HepG2 (cell line): ENCODE results near the gene SLC25A33. TPM values are rescaled to one million over a fixed set of nuclear protein-coding genes. Genes with fewer than 3 reads are reported as not detected.

Experiments
- ATM ChIP-seq: fragments of 450-650 bp; IDR thresholded peaks from 2 replicates; pipeline ENCODE4 v1.7.1; 2017; ENCODE audit warnings: mild to moderate bottlenecking, borderline replicate concordance
- CCDC6 ChIP-seq: sonication (generic); formaldehyde crosslinking; IDR thresholded peaks from 2 replicates; pipeline ENCODE4 v1.8.1; 2022; ENCODE audit warnings: mild to moderate bottlenecking, missing genetic modification reagents, moderate library complexity
- EHMT2 ChIP-seq: fragments of 200-600 bp; sonication (generic); IDR thresholded peaks from 2 replicates; pipeline ENCODE4 v1.7.0; 2017; ENCODE audit warnings: antibody characterized with exemption, low read depth, low read length, borderline replicate concordance
- FOXA1 ChIP-seq, 2 experiments: fragments of 450-650 bp in 1 of 2; sonication (generic) in 1 of 2; formaldehyde crosslinking in 1 of 2; IDR thresholded peaks; 2 replicates each; pipeline versions ENCODE4 v1.4.0 to v1.6.1; 2016 to 2020; ENCODE audit warnings: missing genetic modification reagents in 1 of 2
- HNRNPH1 ChIP-seq: fragments of 200-400 bp; formaldehyde crosslinking; optimal IDR thresholded peaks from 2 replicates; pipeline ENCODE3; 2017; ENCODE audit warnings: mild to moderate bottlenecking, low read depth, low read length
- IRX3 ChIP-seq: sonication (generic); formaldehyde crosslinking; IDR thresholded peaks from 2 replicates; pipeline ENCODE4 v1.8.1; 2023; ENCODE audit warnings: mild to moderate bottlenecking, low read depth, missing genetic modification reagents, borderline replicate concordance
- MED13 ChIP-seq: sonication (generic); formaldehyde crosslinking; IDR thresholded peaks from 2 replicates; pipeline ENCODE4 v1.5.0; 2020; ENCODE audit warnings: missing genetic modification reagents
- RELA ChIP-seq: sonication (generic); formaldehyde crosslinking; IDR thresholded peaks from 2 replicates; pipeline ENCODE4 v1.4.0; 2020; ENCODE audit warnings: missing genetic modification reagents
- RFXANK ChIP-seq: IDR thresholded peaks from 2 replicates; pipeline ENCODE4 v1.6.1; 2016
- SAFB2 ChIP-seq: sonication (generic); formaldehyde crosslinking; IDR thresholded peaks from 2 replicates; pipeline ENCODE4 v1.5.1; 2020; ENCODE audit warnings: missing genetic modification reagents, low read depth, mild to moderate bottlenecking, borderline replicate concordance
- SMYD3 ChIP-seq: sonication (generic); formaldehyde crosslinking; IDR thresholded peaks from 2 replicates; pipeline ENCODE4 v1.8.1; 2023; ENCODE audit warnings: mild to moderate bottlenecking, missing genetic modification reagents
- TCF7L2 ChIP-seq: IDR thresholded peaks from 2 replicates; pipeline ENCODE4 v1.6.1; 2011; ENCODE audit warnings: mild to moderate bottlenecking, low read depth, low read length, moderate library complexity
- TOPORS ChIP-seq: sonication (generic); formaldehyde crosslinking; IDR thresholded peaks from 2 replicates; pipeline ENCODE4 v1.8.0; 2023; ENCODE audit warnings: mild to moderate bottlenecking, missing genetic modification reagents
- ZBTB3 ChIP-seq: sonication (generic); formaldehyde crosslinking; IDR thresholded peaks from 2 replicates; pipeline ENCODE4 v1.4.0; 2020; ENCODE audit warnings: low read depth, mild to moderate bottlenecking, moderate library complexity, missing genetic modification reagents, borderline replicate concordance
- ZMAT3 ChIP-seq: sonication (generic); formaldehyde crosslinking; conservative IDR thresholded peaks from 2 replicates; pipeline ENCODE4 v1.7.0; 2021; ENCODE audit warnings: missing genetic modification reagents
- ZNF124 ChIP-seq: sonication (generic); formaldehyde crosslinking; IDR thresholded peaks from 2 replicates; pipeline ENCODE4 v1.4.0; 2020; ENCODE audit warnings: missing genetic modification reagents
- ZNF235 ChIP-seq: sonication (generic); formaldehyde crosslinking; IDR thresholded peaks from 2 replicates; pipeline ENCODE4 v1.8.1; 2023; ENCODE audit warnings: mild to moderate bottlenecking, missing genetic modification reagents, borderline replicate concordance
- ZNF263 ChIP-seq: sonication (generic); formaldehyde crosslinking; IDR thresholded peaks from 2 replicates; pipeline ENCODE4 v1.4.0; 2020; ENCODE audit warnings: missing genetic modification reagents
- ZNF343 ChIP-seq: sonication (generic); formaldehyde crosslinking; IDR thresholded peaks from 2 replicates; pipeline ENCODE4 v1.4.0; 2020; ENCODE audit warnings: mild to moderate bottlenecking, missing genetic modification reagents
- ZNF598 ChIP-seq: sonication (generic); formaldehyde crosslinking; IDR thresholded peaks from 2 replicates; pipeline ENCODE4 v1.5.1; 2020; ENCODE audit warnings: mild to moderate bottlenecking, missing genetic modification reagents, borderline replicate concordance
- ZNF605 ChIP-seq: sonication (generic); formaldehyde crosslinking; IDR thresholded peaks from 2 replicates; pipeline ENCODE4 v1.8.0; 2022; ENCODE audit warnings: mild to moderate bottlenecking, missing genetic modification reagents
- ZSCAN9 ChIP-seq: IDR thresholded peaks from 2 replicates; pipeline ENCODE4 v1.6.1; 2016; ENCODE audit warnings: borderline replicate concordance
- polyA plus RNA-seq, 8 experiments: library from polyadenylated mRNA; depleted of rRNA in 3 of 8; stranded (reverse) in 7 of 8; unstranded in 1 of 8; fragments of >200 nt; fragmentation: Illumina TruSeq in 4 of 8; extraction: Trizol in 4 of 8; gene quantifications; 2 replicates each; pipeline versions ENCODE4 v1.2.1 to v1.2.3, GENCODE V29; 2011 to 2016; ENCODE audit warnings: low read depth in 4 of 8, missing spikeins in 1 of 8, mixed read lengths in 1 of 8; ENCODE audit not compliant: insufficient read depth in 1 of 8
- total RNA-seq, 5 experiments: library from RNA; depleted of rRNA; stranded (reverse); fragments of >200 nt; fragmentation: Illumina TruSeq; extraction: Trizol; gene quantifications; 2 replicates each; pipeline ENCODE4 v1.2.3, GENCODE V29; 2016; ENCODE audit warnings: low read depth in 1 of 5
- TF ChIP-seq, protein P1 (sequence below): sonication (generic); formaldehyde crosslinking; IDR thresholded peaks from 2 replicates; pipeline ENCODE4 v1.9.0; 2022; ENCODE audit warnings: missing genetic modification reagents, mild to moderate bottlenecking, borderline replicate concordance
- TF ChIP-seq, protein P2 (sequence below): sonication (generic); formaldehyde crosslinking; IDR thresholded peaks from 2 replicates; pipeline ENCODE4 v1.5.1; 2020; ENCODE audit warnings: missing genetic modification reagents, mild to moderate bottlenecking, borderline replicate concordance
- TF ChIP-seq, protein P3 (sequence below): sonication (generic); formaldehyde crosslinking; IDR thresholded peaks from 2 replicates; pipeline ENCODE4 v1.9.0; 2021; ENCODE audit warnings: missing genetic modification reagents, borderline replicate concordance

SLC25A33 gene
- total and polyA plus RNA-seq, 2 of the 13 experiments (the other 11 are each of a cell fraction or from before 2014, with no cell fraction given): 15.4 to 50.3 TPM

DNA sequence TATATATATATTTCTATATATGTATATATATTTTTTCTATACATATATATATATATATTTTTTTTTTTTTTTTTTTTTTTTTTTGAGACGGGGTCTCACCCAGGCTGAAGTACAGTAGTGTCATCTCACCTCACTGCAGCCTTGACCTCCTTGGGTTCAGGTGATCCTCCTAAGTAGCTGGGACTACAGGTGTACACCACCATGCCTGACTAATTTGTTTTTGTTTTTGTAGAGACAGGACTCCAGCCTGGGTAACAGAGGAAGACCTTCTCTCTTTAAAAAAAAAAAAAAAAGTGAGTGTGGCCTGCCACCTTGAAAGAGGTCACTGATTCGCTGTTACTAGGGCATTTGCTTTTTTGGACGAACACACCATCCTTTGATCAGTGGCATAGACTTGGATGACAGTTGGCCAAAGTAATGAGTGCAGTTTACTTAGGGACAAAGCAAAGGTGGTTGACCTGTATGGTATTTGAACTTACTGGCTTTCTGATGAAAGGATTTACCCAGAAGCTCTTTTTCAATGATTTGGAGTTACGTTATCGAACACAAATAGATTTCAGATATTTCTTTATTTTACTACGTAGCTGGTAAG, 10.8 kb downstream of the SLC25A33 start (continued):
- TF ChIP-seq EHMT2: peak; percentile 55; the same call in 1 of the 2 replicates
- peak; percentile 76; the same call in 1 of the 2 replicates for TF ChIP-seq FOXA1 (IDR thresholded peaks at IDR 0.05)
- TF ChIP-seq FOXA1 (CRISPR knock-in tag; IDR thresholded peaks at IDR 0.05): peak; percentile 97
- no peak for TF ChIP-seq RELA
- 0 out of 2 replicates have a peak, but pooled peaks have one; percentile 35 for TF ChIP-seq ZNF343 (CRISPR knock-in tag)
- peak; percentile 24; the same call in 1 of the 2 replicates for TF ChIP-seq ZSCAN9 (CRISPR knock-in tag)
- no peak for TF ChIP-seq TOPORS (CRISPR knock-in tag)
- 0 out of 2 replicates have a peak, but pooled peaks have one; percentile 6 for TF ChIP-seq ZNF263
- TF ChIP-seq ATM: no peak
- TF ChIP-seq ZMAT3 (CRISPR knock-in tag): no peak; the same call in 1 of the 2 replicates
- TF ChIP-seq, protein P1, sequence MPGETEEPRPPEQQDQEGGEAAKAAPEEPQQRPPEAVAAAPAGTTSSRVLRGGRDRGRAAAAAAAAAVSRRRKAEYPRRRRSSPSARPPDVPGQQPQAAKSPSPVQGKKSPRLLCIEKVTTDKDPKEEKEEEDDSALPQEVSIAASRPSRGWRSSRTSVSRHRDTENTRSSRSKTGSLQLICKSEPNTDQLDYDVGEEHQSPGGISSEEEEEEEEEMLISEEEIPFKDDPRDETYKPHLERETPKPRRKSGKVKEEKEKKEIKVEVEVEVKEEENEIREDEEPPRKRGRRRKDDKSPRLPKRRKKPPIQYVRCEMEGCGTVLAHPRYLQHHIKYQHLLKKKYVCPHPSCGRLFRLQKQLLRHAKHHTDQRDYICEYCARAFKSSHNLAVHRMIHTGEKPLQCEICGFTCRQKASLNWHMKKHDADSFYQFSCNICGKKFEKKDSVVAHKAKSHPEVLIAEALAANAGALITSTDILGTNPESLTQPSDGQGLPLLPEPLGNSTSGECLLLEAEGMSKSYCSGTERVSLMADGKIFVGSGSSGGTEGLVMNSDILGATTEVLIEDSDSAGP (CRISPR knock-in tag): peak; percentile 69; the same call in 1 of the 2 replicates
- TF ChIP-seq ZNF598 (CRISPR knock-in tag): no peak
- TF ChIP-seq TCF7L2: peak; percentile 54; the same call in 1 of the 2 replicates
- TF ChIP-seq SAFB2: no peak
- peak; percentile 22; the same call in 1 of the 2 replicates for TF ChIP-seq CCDC6 (CRISPR knock-in tag)
- TF ChIP-seq MED13 (CRISPR knock-in tag): peak; percentile 85
- 0 out of 2 replicates have a peak, but pooled peaks have one; percentile 62 for TF ChIP-seq ZBTB3
- no peak for TF ChIP-seq ZNF605 (CRISPR knock-in tag)
- TF ChIP-seq ZNF235: no peak
- 0 out of 2 replicates have a peak, but pooled peaks have one; percentile 27 for TF ChIP-seq RFXANK (CRISPR knock-in tag)
- TF ChIP-seq, protein P2, sequence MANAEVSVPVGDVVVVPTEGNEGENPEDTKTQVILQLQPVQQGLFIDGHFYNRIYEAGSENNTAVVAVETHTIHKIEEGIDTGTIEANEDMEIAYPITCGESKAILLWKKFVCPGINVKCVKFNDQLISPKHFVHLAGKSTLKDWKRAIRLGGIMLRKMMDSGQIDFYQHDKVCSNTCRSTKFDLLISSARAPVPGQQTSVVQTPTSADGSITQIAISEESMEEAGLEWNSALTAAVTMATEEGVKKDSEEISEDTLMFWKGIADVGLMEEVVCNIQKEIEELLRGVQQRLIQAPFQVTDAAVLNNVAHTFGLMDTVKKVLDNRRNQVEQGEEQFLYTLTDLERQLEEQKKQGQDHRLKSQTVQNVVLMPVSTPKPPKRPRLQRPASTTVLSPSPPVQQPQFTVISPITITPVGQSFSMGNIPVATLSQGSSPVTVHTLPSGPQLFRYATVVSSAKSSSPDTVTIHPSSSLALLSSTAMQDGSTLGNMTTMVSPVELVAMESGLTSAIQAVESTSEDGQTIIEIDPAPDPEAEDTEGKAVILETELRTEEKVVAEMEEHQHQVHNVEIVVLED (CRISPR knock-in tag): no peak; the same call in 1 of the 2 replicates
- no peak for TF ChIP-seq SMYD3
- 0 out of 2 replicates have a peak, but pooled peaks have one; percentile 48 for TF ChIP-seq ZNF124 (CRISPR knock-in tag)
- TF ChIP-seq IRX3 (CRISPR knock-in tag): no peak
- no peak for TF ChIP-seq HNRNPH1
- TF ChIP-seq, protein P3, sequence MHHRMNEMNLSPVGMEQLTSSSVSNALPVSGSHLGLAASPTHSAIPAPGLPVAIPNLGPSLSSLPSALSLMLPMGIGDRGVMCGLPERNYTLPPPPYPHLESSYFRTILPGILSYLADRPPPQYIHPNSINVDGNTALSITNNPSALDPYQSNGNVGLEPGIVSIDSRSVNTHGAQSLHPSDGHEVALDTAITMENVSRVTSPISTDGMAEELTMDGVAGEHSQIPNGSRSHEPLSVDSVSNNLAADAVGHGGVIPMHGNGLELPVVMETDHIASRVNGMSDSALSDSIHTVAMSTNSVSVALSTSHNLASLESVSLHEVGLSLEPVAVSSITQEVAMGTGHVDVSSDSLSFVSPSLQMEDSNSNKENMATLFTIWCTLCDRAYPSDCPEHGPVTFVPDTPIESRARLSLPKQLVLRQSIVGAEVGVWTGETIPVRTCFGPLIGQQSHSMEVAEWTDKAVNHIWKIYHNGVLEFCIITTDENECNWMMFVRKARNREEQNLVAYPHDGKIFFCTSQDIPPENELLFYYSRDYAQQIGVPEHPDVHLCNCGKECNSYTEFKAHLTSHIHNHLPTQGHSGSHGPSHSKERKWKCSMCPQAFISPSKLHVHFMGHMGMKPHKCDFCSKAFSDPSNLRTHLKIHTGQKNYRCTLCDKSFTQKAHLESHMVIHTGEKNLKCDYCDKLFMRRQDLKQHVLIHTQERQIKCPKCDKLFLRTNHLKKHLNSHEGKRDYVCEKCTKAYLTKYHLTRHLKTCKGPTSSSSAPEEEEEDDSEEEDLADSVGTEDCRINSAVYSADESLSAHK (CRISPR knock-in tag): no peak
